Stomach smooth muscle (tissue), 2 donors: ENCODE data around the gene IGFBP2.

Source experiments
- H3K27ac ChIP-seq: one replicate; pipeline ENCODE4 v1.7.0; 2013; ENCODE audit warnings: mild to moderate bottlenecking, low read length, inconsistent platforms
- H3K27me3 ChIP-seq, 2 donors: one replicate each; pipeline ENCODE4 v1.7.0; 2013; ENCODE audit warnings: low read length in 2 of 2; ENCODE audit not compliant: insufficient read depth in 2 of 2, control insufficient read depth in 1 of 2
- H3K36me3 ChIP-seq, 2 donors: one replicate each; pipeline ENCODE4 v1.7.0; 2013; ENCODE audit warnings: low read length in 2 of 2; ENCODE audit not compliant: control insufficient read depth in 2 of 2, insufficient read depth in 2 of 2
- H3K4me1 ChIP-seq: one replicate; pipeline ENCODE4 v1.7.0; 2013; ENCODE audit warnings: low read length; ENCODE audit not compliant: control insufficient read depth, insufficient read depth
- H3K4me3 ChIP-seq, 2 donors: one replicate each; pipeline ENCODE4 v1.7.0; 2013; ENCODE audit warnings: low read length in 2 of 2
- H3K9ac ChIP-seq, 2 donors: one replicate each; pipeline ENCODE4 v1.7.0; 2013; ENCODE audit warnings: low read length in 2 of 2, mild to moderate bottlenecking in 1 of 2
- H3K9me3 ChIP-seq, 2 donors: one replicate each; pipeline ENCODE4 v1.7.0; 2013; ENCODE audit warnings: low read length in 2 of 2; ENCODE audit not compliant: control insufficient read depth in 2 of 2
- donor health status: healthy.
- donor health status: Pancreatic carcinoma.

The IGFBP2 gene

GRCh38 chr2:216664593-216665034, 31.4 kb downstream of the IGFBP2 start:
- Histone ChIP-seq H3K27ac (peak overlapping the region; percentile 31), H3K9ac (peak overlapping the region in 1 of 2 donors; percentile 41), H3K27me3 (no peaks in the 10 kb centered on the region), H3K4me1 (peaks cover 20% of the 10 kb centered on the region), H3K4me3 (no peak overlapping the region), H3K9me3 (no peaks in the 10 kb centered on the region), H3K36me3 (peaks cover 4 to 21% of the 10 kb centered on the region in 2 donors)

DNA sequence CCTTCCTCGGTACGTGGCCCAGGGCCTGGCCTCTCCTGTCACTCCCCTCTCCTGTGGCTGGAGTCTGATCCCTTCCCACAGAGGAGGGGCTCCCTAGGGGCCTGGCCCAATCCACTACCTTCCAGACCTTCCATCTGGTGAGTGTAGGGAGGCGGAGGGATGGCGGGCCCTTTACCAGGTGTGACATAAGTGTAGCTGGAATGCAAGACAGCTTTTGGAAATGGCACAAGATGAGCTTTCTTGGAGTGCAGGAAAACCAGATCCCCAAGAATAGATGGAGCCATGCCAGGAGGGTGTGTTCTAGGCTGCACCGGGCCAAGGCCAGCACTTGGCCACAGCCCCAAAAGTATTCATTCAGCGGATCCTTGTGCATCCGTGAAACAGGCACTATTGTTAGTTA, 32.0 kb downstream of the IGFBP2 start:
- no peak overlapping the region for H3K4me3 ChIP-seq
- H3K9me3 ChIP-seq, result no peaks in the 10 kb centered on the region
- H3K27ac ChIP-seq, result peak overlapping the region; percentile 31
- peak overlapping the region in 1 of 2 donors; percentile 41 for H3K9ac ChIP-seq
- H3K27me3 ChIP-seq, result no peaks in the 10 kb centered on the region
- peaks cover 20% of the 10 kb centered on the region for H3K4me1 ChIP-seq
- H3K36me3 ChIP-seq, result peaks cover 4 to 19% of the 10 kb centered on the region in 2 donors

GRCh38 chr2:216665717-216666116, 32.5 kb downstream of the IGFBP2 start:
- H3K4me1 ChIP-seq, result peaks cover 20% of the 10 kb centered on the region
- peak overlapping the region; percentile 31 for H3K27ac ChIP-seq
- no peak overlapping the region for H3K4me3 ChIP-seq
- H3K9ac ChIP-seq, result no peak overlapping the region
- H3K36me3 ChIP-seq, result peaks cover 4 to 14% of the 10 kb centered on the region in 2 donors
- no peaks in the 10 kb centered on the region for H3K27me3 ChIP-seq
- H3K9me3 ChIP-seq, result no peaks in the 10 kb centered on the region

- H3K27ac ChIP-seq, result peak overlapping the region; percentile 31
Observed at GRCh38 chr2:216666461-216667233, 33.4 kb downstream of the IGFBP2 start.

GRCh38 chr2:216670266-216671080, 37.3 kb downstream of the IGFBP2 start:
- Histone ChIP-seq H3K9me3 (no peaks in the 10 kb centered on the region), H3K9ac (no peak overlapping the region), H3K4me1 (peaks cover 14% of the 10 kb centered on the region), H3K27ac (peak overlapping the region; percentile 41), H3K36me3 (peaks cover 8 to 16% of the 10 kb centered on the region in 2 donors), H3K4me3 (no peak overlapping the region), H3K27me3 (no peaks in the 10 kb centered on the region)

More at GRCh38 chr2:216666461-216667233, 33.4 kb downstream of the IGFBP2 start:
- Histone ChIP-seq H3K9me3 (no peaks in the 10 kb centered on the region), H3K4me1 (peaks cover 20% of the 10 kb centered on the region), H3K4me3 (no peak overlapping the region), H3K27me3 (no peaks in the 10 kb centered on the region), H3K9ac (no peak overlapping the region), H3K36me3 (peaks cover 4 to 8% of the 10 kb centered on the region in 2 donors)

GRCh38 chr2:216671081-216671411, 37.8 kb downstream of the IGFBP2 start:
- Histone ChIP-seq H3K36me3 (peaks cover 12 to 21% of the 10 kb centered on the region in 2 donors), H3K9me3 (no peaks in the 10 kb centered on the region), H3K4me1 (peaks cover 9% of the 10 kb centered on the region), H3K4me3 (no peak overlapping the region), H3K27me3 (no peaks in the 10 kb centered on the region), H3K9ac (no peak overlapping the region), H3K27ac (peak overlapping the region; percentile 41)

DNA sequence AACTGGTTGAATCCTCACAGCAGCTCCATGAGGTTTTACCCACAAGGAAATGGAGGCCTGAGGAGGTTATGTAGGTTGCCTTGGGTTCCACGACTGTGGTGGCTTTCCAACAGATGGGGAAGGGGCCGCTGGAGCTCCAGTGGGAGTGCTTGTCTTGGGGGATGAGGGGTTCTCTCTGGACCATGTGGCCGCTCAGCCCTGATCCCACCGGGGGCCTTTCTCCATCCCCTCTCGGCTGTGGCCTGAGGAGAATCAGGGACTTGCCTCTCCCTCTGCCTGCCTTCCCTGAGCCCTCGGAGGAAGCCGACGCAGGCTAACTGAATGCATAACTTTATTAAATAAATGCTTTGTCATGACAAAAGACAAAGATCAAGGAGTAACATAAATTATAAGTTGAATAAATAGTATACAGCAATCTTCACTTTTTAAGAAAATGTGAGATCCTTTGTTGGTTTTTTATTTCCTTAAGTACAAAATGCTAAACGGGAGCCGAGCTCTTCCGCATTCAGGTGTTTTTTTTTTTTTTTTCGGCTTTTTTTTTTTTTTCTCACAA, 38.6 kb downstream of the IGFBP2 start:
- Histone ChIP-seq H3K4me3 (no peak overlapping the region), H3K36me3 (peaks cover 18 to 27% of the 10 kb centered on the region in 2 donors), H3K4me1 (peaks cover 4% of the 10 kb centered on the region), H3K27ac (no peak overlapping the region), H3K9me3 (no peaks in the 10 kb centered on the region), H3K9ac (no peak overlapping the region), H3K27me3 (no peaks in the 10 kb centered on the region)

DNA sequence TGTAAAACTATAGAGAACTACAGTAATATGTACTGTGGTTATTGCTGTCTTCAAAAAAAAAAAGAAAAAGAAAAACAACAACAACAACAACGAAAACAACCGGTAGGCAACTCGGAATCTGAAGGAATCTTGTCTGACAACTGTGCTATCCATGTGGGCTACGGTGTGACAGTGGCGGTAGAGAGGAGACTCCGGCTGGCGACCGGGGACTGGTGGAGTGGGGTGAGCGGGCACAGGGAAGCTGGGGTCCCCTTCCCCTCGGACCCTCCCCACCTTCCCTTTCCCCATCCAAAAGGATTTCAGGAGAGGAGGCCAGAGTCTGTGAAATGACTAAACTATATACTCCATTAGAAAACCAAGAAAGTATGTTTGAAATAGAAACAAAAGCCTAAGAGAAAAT, 39.2 kb downstream of the IGFBP2 start:
- H3K9me3 ChIP-seq, result no peaks in the 10 kb centered on the region
- H3K36me3 ChIP-seq, result peaks cover 24 to 33% of the 10 kb centered on the region in 2 donors
- H3K4me1 ChIP-seq, result peaks cover 4% of the 10 kb centered on the region
- H3K4me3 ChIP-seq, result no peak overlapping the region
- H3K9ac ChIP-seq, result no peak overlapping the region
- H3K27ac ChIP-seq, result peak overlapping the region; percentile 41
- H3K27me3 ChIP-seq, result no peaks in the 10 kb centered on the region

DNA sequence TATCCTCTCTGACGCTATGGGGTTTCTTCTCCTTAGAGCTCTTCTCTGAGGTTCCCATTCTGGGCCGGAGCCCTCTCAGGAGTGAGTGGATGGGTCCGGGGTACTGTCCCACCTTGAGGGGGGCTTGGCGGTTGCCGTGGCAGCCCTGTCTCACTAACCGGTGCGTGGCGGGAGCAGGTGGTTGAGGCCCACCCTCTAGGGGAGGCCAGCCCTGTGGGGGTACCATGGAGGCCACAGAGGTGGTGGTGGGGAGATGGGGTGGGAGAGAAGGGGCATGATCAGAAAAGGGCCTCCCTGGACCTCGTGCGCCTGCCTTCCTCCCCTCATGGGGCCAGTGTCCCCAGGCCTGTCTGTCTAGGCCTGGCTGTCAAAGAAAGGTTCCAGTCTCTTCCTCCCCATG, 39.8 kb downstream of the IGFBP2 start:
- Histone ChIP-seq H3K4me1 (peaks cover 4% of the 10 kb centered on the region), H3K27me3 (no peaks in the 10 kb centered on the region), H3K9ac (no peak overlapping the region), H3K36me3 (peaks cover 29 to 38% of the 10 kb centered on the region in 2 donors), H3K27ac (peak overlapping the region; percentile 41), H3K9me3 (no peaks in the 10 kb centered on the region), H3K4me3 (no peak overlapping the region)

DNA sequence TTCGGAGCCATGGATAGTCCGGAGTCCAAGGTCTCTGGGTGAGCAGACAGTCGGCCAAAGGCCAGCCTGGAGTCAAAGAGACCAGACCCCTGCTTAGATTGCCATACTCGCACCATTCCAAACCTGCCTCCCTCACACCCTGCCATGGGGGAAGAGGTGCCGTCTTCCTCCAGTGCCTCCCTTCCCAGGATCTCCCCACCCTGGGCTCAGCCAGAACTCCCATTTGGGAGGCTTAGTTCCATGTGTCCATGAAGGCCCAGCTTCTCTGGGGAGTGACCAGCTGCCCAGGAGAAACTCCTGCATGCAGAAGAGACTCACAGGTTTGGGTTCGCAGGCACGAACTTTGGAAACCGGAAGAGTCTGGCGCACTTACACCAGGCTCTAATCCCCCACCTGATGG, 40.4 kb downstream of the IGFBP2 start:
- no peak overlapping the region for H3K9ac ChIP-seq
- H3K4me3 ChIP-seq, result no peak overlapping the region
- H3K9me3 ChIP-seq, result no peaks in the 10 kb centered on the region
- peak overlapping the region; percentile 41 for H3K27ac ChIP-seq
- H3K27me3 ChIP-seq, result no peaks in the 10 kb centered on the region
- H3K36me3 ChIP-seq, result peaks cover 35 to 44% of the 10 kb centered on the region in 2 donors
- H3K4me1 ChIP-seq, result peaks cover 5% of the 10 kb centered on the region
